ENCODE results near the gene ZMYND8. TPM values are rescaled to one million over a fixed set of nuclear protein-coding genes. Genes with fewer than 3 reads are reported as not detected.
A peak's percentile ranks its signal among the peaks of the same experiment; 100 is the strongest.

Gene ZMYND8
- total RNA-seq, 3 donors from 2014 or later (not counting 1 experiment from before 2014, with no cell fraction given): 57.6 to 72.6 (median 69.8) TPM

- Mint-ChIP-seq H3K9me3 (no peaks in the 10 kb centered on the region), H3K4me3 (no peak overlapping the region), H3K4me1 (peaks cover 6 to 7% of the 10 kb centered on the region in 2 donors), H3K27ac (no peak overlapping the region), H3K27me3 (ENCODE audit: low read depth in 2 of 2) (no peaks in the 10 kb centered on the region), H3K36me3 (peaks cover 22% of the 10 kb centered on the region)
- Histone ChIP-seq H3K27ac (ENCODE audit: low read length) (no peak overlapping the region), H3K9me3 (ENCODE audit: control insufficient read depth, insufficient read depth, low read length) (no peaks in the 10 kb centered on the region), H3K4me3 (ENCODE audit: low read length) (no peak overlapping the region), H3K4me1 (ENCODE audit: control insufficient read depth, insufficient read depth, low read length) (no peaks in the 10 kb centered on the region), H3K36me3 (ENCODE audit: control insufficient read depth, insufficient read depth, low read length) (peaks cover 77% of the 10 kb centered on the region), H3K27me3 (ENCODE audit: control insufficient read depth, insufficient read depth, low read length) (no peaks in the 10 kb centered on the region)
- WGBS (ENCODE audit: insufficient coverage): 92% methylated on average over 6 of the region's 6 CpGs
- intact Hi-C loops (cut with micrococcal nuclease): no loop called here
- DNase-seq (no peak), ATAC-seq (no peak)
- no peak for TF ChIP-seq CTCF (IDR thresholded peaks at IDR 0.05)
Observed at GRCh38 chr20:47295921-47296426, 60.5 kb downstream of the ZMYND8 start.

GRCh38 chr20:47295129-47295813 is 61.2 kb downstream of the ZMYND8 start:
- Histone ChIP-seq H3K4me1 (ENCODE audit: control insufficient read depth, insufficient read depth, low read length) (no peaks in the 10 kb centered on the region), H3K27ac (ENCODE audit: low read length) (no peak overlapping the region), H3K27me3 (ENCODE audit: control insufficient read depth, insufficient read depth, low read length) (no peaks in the 10 kb centered on the region), H3K9me3 (ENCODE audit: control insufficient read depth, insufficient read depth, low read length) (no peaks in the 10 kb centered on the region), H3K36me3 (ENCODE audit: control insufficient read depth, insufficient read depth, low read length) (peaks cover 81% of the 10 kb centered on the region), H3K4me3 (ENCODE audit: low read length) (no peak overlapping the region)
- 95% methylated on average over 8 of the region's 8 CpGs for WGBS (ENCODE audit: insufficient coverage)
- H3K4me1 Mint-ChIP-seq: peaks cover 6 to 7% of the 10 kb centered on the region in 2 donors
- H3K9me3 Mint-ChIP-seq: no peaks in the 10 kb centered on the region
- ATAC-seq (no peak), DNase-seq (no peak)
- H3K27ac Mint-ChIP-seq: peak overlapping the region in 1 of 2 donors; percentile 48
- no peaks in the 10 kb centered on the region for H3K27me3 Mint-ChIP-seq (ENCODE audit: low read depth in 2 of 2)
- peaks cover 24% of the 10 kb centered on the region for H3K36me3 Mint-ChIP-seq
- no peak overlapping the region for H3K4me3 Mint-ChIP-seq
- TF ChIP-seq CTCF (IDR thresholded peaks at IDR 0.05): no peak
- intact Hi-C loops (cut with micrococcal nuclease): no loop called here

GRCh38 chr20:47293631-47294030 is 62.9 kb downstream of the ZMYND8 start:
- no peaks in the 10 kb centered on the region for H3K4me1 ChIP-seq (ENCODE audit: control insufficient read depth, insufficient read depth, low read length)
- Mint-ChIP-seq H3K36me3 (peaks cover 24% of the 10 kb centered on the region), H3K4me1 (peaks cover 6 to 7% of the 10 kb centered on the region in 2 donors), H3K4me3 (no peak overlapping the region), H3K9me3 (no peaks in the 10 kb centered on the region), H3K27me3 (ENCODE audit: low read depth in 2 of 2) (no peaks in the 10 kb centered on the region), H3K27ac (peak overlapping the region; percentile 26 to 42)
- WGBS (ENCODE audit: insufficient coverage): 58% methylated on average over 3 of the region's 4 CpGs
- intact Hi-C loops (cut with micrococcal nuclease): no loop called here
- no peak for DNase-seq
- peaks cover 82% of the 10 kb centered on the region for H3K36me3 ChIP-seq (ENCODE audit: control insufficient read depth, insufficient read depth, low read length)
- no peak overlapping the region for H3K4me3 ChIP-seq (ENCODE audit: low read length)
- H3K9me3 ChIP-seq (ENCODE audit: control insufficient read depth, insufficient read depth, low read length): no peaks in the 10 kb centered on the region
- no peaks in the 10 kb centered on the region for H3K27me3 ChIP-seq (ENCODE audit: control insufficient read depth, insufficient read depth, low read length)
- H3K27ac ChIP-seq (ENCODE audit: low read length): no peak overlapping the region
- no peak for TF ChIP-seq CTCF (IDR thresholded peaks at IDR 0.05)
- ATAC-seq: no peak
